SW 1271 (cell line): ENCODE results near the gene L3MBTL1.

Experiments
- DNase-seq, 2 experiments: peaks; one replicate each; lab custom pipeline; 2025; lab: John Stamatoyannopoulos, UW

L3MBTL1 gene

GRCh38 chr20:43506238-43506637 is 1.3 kb upstream of the L3MBTL1 start:
- DNase-seq: no peak

GRCh38 chr20:43508106-43508505 is 609 bp downstream of the L3MBTL1 start:
- DNase-seq: no peak

- DNase-seq: no peak
Measured at GRCh38 chr20:43508604-43509040, 1.1 kb downstream of the L3MBTL1 start.

- no peak for DNase-seq
Measured at GRCh38 chr20:43511879-43512278, 4.4 kb downstream of the L3MBTL1 start.

GRCh38 chr20:43513372-43513930 is 6.0 kb downstream of the L3MBTL1 start:
- no peak for DNase-seq

GRCh38 chr20:43513931-43514647 is 6.6 kb downstream of the L3MBTL1 start:
- DNase-seq: peak; percentile 96 to 98

- peak in 1 of 2 experiments; percentile 53 for DNase-seq
Measured at GRCh38 chr20:43514648-43514999, 7.1 kb downstream of the L3MBTL1 start.

GRCh38 chr20:43515628-43516027 is 8.1 kb downstream of the L3MBTL1 start:
- no peak for DNase-seq

GRCh38 chr20:43516251-43516824 is 8.8 kb downstream of the L3MBTL1 start:
- no peak for DNase-seq

- DNase-seq: no peak
Measured at GRCh38 chr20:43520074-43520630, 12.7 kb downstream of the L3MBTL1 start.

GRCh38 chr20:43525021-43525420 is 17.5 kb downstream of the L3MBTL1 start:
- DNase-seq: no peak

GRCh38 chr20:43528258-43528875 is 20.9 kb downstream of the L3MBTL1 start:
- no peak for DNase-seq

GRCh38 chr20:43529051-43529450 is 21.6 kb downstream of the L3MBTL1 start:
- DNase-seq: no peak

- DNase-seq: no peak
Measured at GRCh38 chr20:43529457-43530153, 22.1 kb downstream of the L3MBTL1 start.

GRCh38 chr20:43530321-43531090 is 23.0 kb downstream of the L3MBTL1 start:
- DNase-seq: no peak

GRCh38 chr20:43531091-43531443 is 23.6 kb downstream of the L3MBTL1 start:
- DNase-seq: no peak

- no peak for DNase-seq
Measured at GRCh38 chr20:43532416-43533055, 25.0 kb downstream of the L3MBTL1 start.

- DNase-seq: no peak
Measured at GRCh38 chr20:43533060-43533459, 25.6 kb downstream of the L3MBTL1 start.

GRCh38 chr20:43534016-43534415 is 26.5 kb downstream of the L3MBTL1 start:
- DNase-seq: no peak

- no peak for DNase-seq
Measured at GRCh38 chr20:43534791-43535350, 27.4 kb downstream of the L3MBTL1 start.
